Adrenal gland (tissue), 12 donors: ENCODE data around the gene FAM200B. TPM values are rescaled to one million over a fixed set of nuclear protein-coding genes. Genes with fewer than 3 reads are reported as not detected.
"Not testable (repeated sequence)": the region's sequence is repeated elsewhere in the genome, so short reads cannot be mapped to it uniquely, and the experiment has no call there.

ENCODE experiments used
- DNase-seq, 7 donors: peaks; one replicate each; pipeline ENCODE4 v3.0.0-alpha.2; 2019 to 2020
- H3K27ac ChIP-seq, 5 donors: fragments of 200-600 bp; sonication (generic) in 4 of 5; 1 replicate in 3 of 5; 2 replicates in 2 of 5; pipeline versions ENCODE4 v1.5.1 to v1.8.0; 2016 to 2020; ENCODE audit warnings: mild to moderate bottlenecking in 1 of 5
- H3K27me3 ChIP-seq: fragments of 200-600 bp; 2 replicates; pipeline ENCODE4 v1.8.0; 2021
- H3K36me3 ChIP-seq, 2 donors: fragments of 200-600 bp; replicated peaks in 1 of 2; 1 replicate in 1 of 2; 2 replicates in 1 of 2; pipeline versions ENCODE4 v1.5.1 to v1.8.0; 2018 to 2022
- H3K4me1 ChIP-seq, 2 donors: fragments of 200-600 bp; replicated peaks in 1 of 2; 1 replicate in 1 of 2; 2 replicates in 1 of 2; pipeline versions ENCODE4 v1.5.1 to v1.8.0; 2018 to 2021
- H3K4me3 ChIP-seq, 4 donors: fragments of 200-600 bp; sonication (generic) in 3 of 4; one replicate each; pipeline ENCODE4 v1.5.1; 2016 to 2018
- H3K9me3 ChIP-seq, 3 donors: fragments of 200-600 bp; sonication (generic) in 1 of 3; replicated peaks in 1 of 3; 1 replicate in 2 of 3; 2 replicates in 1 of 3; pipeline versions ENCODE4 v1.5.1 to v1.8.0; 2016 to 2021
- CTCF ChIP-seq, 6 experiments: fragments of 450-650 bp in 4 of 6; fragments of 200-600 bp in 2 of 6; sonication (generic) in 1 of 6; IDR thresholded peaks; 1 replicate in 5 of 6; 2 replicates in 1 of 6; pipeline versions ENCODE4 v1.5.1 to v1.8.0; 2016 to 2021; ENCODE audit warnings: antibody characterized with exemption in 6 of 6, mild to moderate bottlenecking in 2 of 6, moderate library complexity in 1 of 6
- POLR2A ChIP-seq, 2 donors: fragments of 450-650 bp; IDR thresholded peaks; one replicate each; pipeline ENCODE4 v1.6.1; 2017; ENCODE audit warnings: antibody characterized with exemption in 2 of 2, mild to moderate bottlenecking in 2 of 2, moderate library complexity in 1 of 2
- WGBS, 4 donors: extraction: QIAGEN DNeasy Blood & Tissue Kit in 2 of 4; methylation state at CpG; one replicate each; pipeline versions ENCODE4 v1.1.5 to v1.1.7; 2013 to 2017; 5-methylcytosine and 5-hydroxymethylcytosine counted together
- intact Hi-C, 2 donors: fragments of 100-400 bp; cut with DNase I; formaldehyde crosslinking; loops; one replicate each; pipeline versions ENCODE4 v1.14.1 to v1.15.0; 2022 to 2023
- polyA plus RNA-seq, 3 donors: library from polyadenylated mRNA; stranded (reverse); fragments of 200-250 nt in 2 of 3; fragments of 350-450 nt in 1 of 3; fragmentation: Illumina TruSeq in 1 of 3; extraction: RNeasy Lipid Tissue Mini Kit (QIAGEN cat#74804) in 1 of 3; gene quantifications; one replicate each; pipeline ENCODE4 v1.2.3, GENCODE V29; 2013 to 2014
- total RNA-seq, 9 donors: library from RNA; depleted of rRNA in 4 of 9; stranded (reverse); fragments of >200 nt in 4 of 9; fragments of 120-200 nt in 1 of 9; fragmentation: NEBNext Ultra II Directional in 1 of 9; extraction: Animal tissue kit (Norgen Biotek cat#: 25700) in 1 of 9; gene quantifications; one replicate each; pipeline versions ENCODE4 v1.1.0 to v1.2.4, GENCODE V29; 2013 to 2023
- donor health status: healthy with polysubstance abuse.
- donor health status: Bipolar disorder and iron deficiency.
- donor health status: DM: yes; HTN: yes; CAD: no.
- donor health status: DM: no; HTN: no; CAD: no.
- donor health status: DM: no; HTN: no; CAD: no.
- donor health status: DM: yes; HTN: yes; CAD: no.

The FAM200B gene
- total and polyA plus RNA-seq, 12 donors = 32.0 to 90.3 (median 61.4) TPM

GRCh38 chr4:15725608-15726007, 44.0 kb downstream of the FAM200B start:
- Histone ChIP-seq H3K27ac (no peak overlapping the region), H3K36me3 (no peaks in the 10 kb centered on the region), H3K4me1 (no peaks in the 10 kb centered on the region), H3K4me3 (no peak overlapping the region), H3K27me3 (no peaks in the 10 kb centered on the region), H3K9me3 (no peaks in the 10 kb centered on the region)
- WGBS, 4 donors = 26 to 40% (median 31%) methylated on average over 4 of the region's 4 CpGs
- no peak for DNase-seq
- TF ChIP-seq CTCF (IDR thresholded peaks at IDR 0.05) (no peak), POLR2A (IDR thresholded peaks at IDR 0.05) (no peak)
- intact Hi-C loops = no loop called here

GRCh38 chr4:15729910-15730533, 48.4 kb downstream of the FAM200B start:
- H3K27me3 ChIP-seq = no peaks in the 10 kb centered on the region
- DNase-seq = peak in 4 of 7 donors; percentile 23 to 56 (median 34)
- H3K27ac ChIP-seq = no peak overlapping the region
- TF ChIP-seq POLR2A (IDR thresholded peaks at IDR 0.05) (no peak), CTCF (IDR thresholded peaks at IDR 0.05) (peak; percentile 72 to 91 (median 80))
- no peaks in the 10 kb centered on the region for H3K9me3 ChIP-seq
- no peaks in the 10 kb centered on the region for H3K4me1 ChIP-seq
- no peak overlapping the region for H3K4me3 ChIP-seq
- no peaks in the 10 kb centered on the region for H3K36me3 ChIP-seq
- 11 to 14% (median 12%) methylated on average over 3 of the region's 3 CpGs for WGBS, 4 donors
- intact Hi-C loops = no loop called here

GRCh38 chr4:15733061-15733460, 51.4 kb downstream of the FAM200B start:
- H3K9me3 ChIP-seq, H3K4me1 ChIP-seq, DNase-seq, H3K36me3 ChIP-seq, H3K27me3 ChIP-seq, H3K27ac ChIP-seq, H3K4me3 ChIP-seq, intact Hi-C loops: not testable (repeated sequence)
- 70 to 76% (median 73%) methylated on average over 5 of the region's 5 CpGs for WGBS, 4 donors

GRCh38 chr4:15735536-15735935, 53.9 kb downstream of the FAM200B start:
- DNase-seq = no peak
- no peak overlapping the region for H3K27ac ChIP-seq
- no peak for TF ChIP-seq CTCF (IDR thresholded peaks at IDR 0.05)
- TF ChIP-seq POLR2A (IDR thresholded peaks at IDR 0.05) = no peak
- no peaks in the 10 kb centered on the region for H3K36me3 ChIP-seq
- H3K4me1 ChIP-seq = no peaks in the 10 kb centered on the region
- H3K27me3 ChIP-seq = no peaks in the 10 kb centered on the region
- H3K9me3 ChIP-seq = no peaks in the 10 kb centered on the region
- H3K4me3 ChIP-seq = no peak overlapping the region
- intact Hi-C loops = no loop called here
- 73 to 82% (median 78%) methylated on average over 6 of the region's 6 CpGs for WGBS, 4 donors

GRCh38 chr4:15736514-15737050, 55.0 kb downstream of the FAM200B start:
- no peaks in the 10 kb centered on the region for H3K36me3 ChIP-seq
- TF ChIP-seq CTCF (IDR thresholded peaks at IDR 0.05) (no peak), POLR2A (IDR thresholded peaks at IDR 0.05) (no peak)
- H3K27me3 ChIP-seq = no peaks in the 10 kb centered on the region
- WGBS, 4 donors = 72 to 93% (median 78%) methylated on average over 4 of the region's 4 CpGs
- intact Hi-C loops = no loop called here
- no peak overlapping the region for H3K27ac ChIP-seq
- no peaks in the 10 kb centered on the region for H3K4me1 ChIP-seq
- no peak for DNase-seq
- no peak overlapping the region for H3K4me3 ChIP-seq
- H3K9me3 ChIP-seq = no peaks in the 10 kb centered on the region
